Left renal cortex interstitium (tissue), 4 donors: ENCODE measurements around the gene NELL1. TPM values are rescaled to one million over a fixed set of nuclear protein-coding genes. Genes with fewer than 3 reads are reported as not detected.

Experiments used
- DNase-seq, 4 donors: peaks; one replicate each; pipeline ENCODE4 v3.0.0-alpha.2; 2013; ENCODE audit warnings: low read depth in 4 of 4, low spot score in 2 of 4, missing footprints in 1 of 4
- polyA plus RNA-seq, 4 donors: library from polyadenylated mRNA; unstranded; fragments of 120-200 nt; gene quantifications; one replicate each; pipeline ENCODE4 v1.2.1, GENCODE V29; 2013; ENCODE audit not compliant: insufficient read length in 4 of 4

NELL1 gene
- polyA plus RNA-seq, 4 donors = 1.5 to 4.4 (median 2.6) TPM

DNA sequence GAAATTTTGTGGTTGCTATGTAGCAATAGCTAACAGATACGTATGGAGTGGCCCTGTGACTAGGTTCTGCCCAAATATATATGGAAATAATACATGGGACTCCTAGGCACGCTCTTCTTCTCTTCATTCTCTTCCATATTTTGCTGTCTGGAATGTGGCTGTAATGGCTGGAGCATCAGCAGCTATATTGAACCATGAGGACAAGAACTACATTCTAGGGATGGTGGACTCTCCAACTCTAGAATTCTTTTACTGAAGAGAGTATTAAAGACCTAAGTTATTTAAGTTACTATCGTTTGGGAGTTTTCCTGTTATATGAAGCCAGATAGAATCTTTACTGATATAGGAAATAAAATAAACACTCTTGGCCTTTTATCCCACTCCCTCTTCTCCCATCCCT, 7.5 kb upstream of the NELL1 start:
- DNase-seq = no peak

DNA sequence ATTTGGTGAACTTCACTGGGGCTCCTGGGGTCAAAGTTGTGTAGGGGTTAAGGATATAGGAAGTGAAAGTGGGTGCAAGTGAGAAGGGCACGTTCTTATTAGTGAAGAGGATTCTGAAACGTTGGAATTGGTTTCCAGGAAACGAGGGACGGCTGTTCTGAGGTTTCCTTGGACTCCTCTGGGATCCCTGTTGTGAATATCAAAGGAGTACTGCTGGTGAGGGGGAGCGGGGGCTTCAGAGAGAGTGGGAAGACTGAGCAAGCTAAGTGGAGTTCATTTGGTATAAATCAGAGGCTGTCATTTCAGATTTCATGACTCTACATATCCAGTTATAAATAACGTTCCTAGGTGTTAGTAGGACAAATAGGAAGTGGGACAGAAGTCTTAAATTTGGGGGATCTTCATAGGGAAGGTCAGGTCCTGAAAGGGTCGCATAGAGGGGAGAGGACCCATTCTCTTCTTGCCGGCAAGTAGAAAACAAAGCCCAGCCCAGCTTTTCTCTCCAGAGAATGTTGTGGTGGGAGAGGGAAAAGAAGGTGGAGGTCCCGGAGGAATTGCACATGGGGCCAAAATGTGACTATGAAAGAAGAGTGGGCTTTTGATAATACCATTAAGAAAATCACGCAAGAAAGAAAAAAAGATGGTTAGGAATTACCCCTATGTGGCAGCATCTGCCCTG, 1.1 kb upstream of the NELL1 start:
- no peak for DNase-seq

DNA sequence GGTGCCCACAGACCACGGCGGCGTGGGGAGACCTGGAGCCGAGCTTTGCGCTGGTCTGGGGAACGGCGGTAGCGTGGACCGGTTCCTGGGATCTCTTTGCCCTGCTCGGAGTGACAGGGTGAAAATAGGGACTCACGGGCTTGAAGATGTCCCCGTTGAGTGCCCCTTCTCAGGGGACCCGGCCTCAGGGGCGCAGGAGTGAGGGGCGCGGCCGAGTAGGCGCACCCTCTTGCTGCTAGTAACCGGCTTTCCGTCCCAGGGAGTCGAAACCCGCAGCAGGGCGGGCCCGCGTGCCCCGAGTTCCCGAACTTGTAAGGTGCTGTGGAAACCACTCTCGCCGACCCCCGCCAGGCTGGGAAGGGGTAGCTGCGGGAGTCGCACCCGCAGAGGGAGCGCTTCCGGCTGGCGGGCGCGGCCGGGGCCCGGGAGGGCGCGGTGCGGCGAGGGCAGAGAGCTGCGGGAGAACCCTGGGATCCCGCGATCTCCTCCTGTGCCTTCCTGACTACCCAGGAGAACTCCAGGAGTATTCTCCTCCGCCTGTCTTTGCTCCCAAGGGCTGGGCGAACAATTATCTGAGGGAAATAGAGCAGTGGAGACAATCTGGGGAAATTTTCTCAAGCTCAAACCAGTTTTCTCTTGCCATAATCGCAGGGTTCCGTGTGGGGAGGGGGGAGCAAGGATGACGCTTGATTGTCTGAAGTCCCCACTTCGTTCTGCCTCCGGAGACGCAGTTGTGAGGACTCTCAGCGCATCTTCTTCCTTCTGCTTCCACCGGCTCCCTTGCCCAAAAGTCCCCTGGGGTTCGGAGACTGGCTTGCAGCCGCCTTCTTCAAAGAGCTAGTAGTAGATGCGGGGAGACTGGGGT, 666 bp downstream of the NELL1 start:
- DNase-seq = no peak

GRCh38 chr11:20670932-20671403, 1.6 kb downstream of the NELL1 start:
- DNase-seq = no peak

DNA sequence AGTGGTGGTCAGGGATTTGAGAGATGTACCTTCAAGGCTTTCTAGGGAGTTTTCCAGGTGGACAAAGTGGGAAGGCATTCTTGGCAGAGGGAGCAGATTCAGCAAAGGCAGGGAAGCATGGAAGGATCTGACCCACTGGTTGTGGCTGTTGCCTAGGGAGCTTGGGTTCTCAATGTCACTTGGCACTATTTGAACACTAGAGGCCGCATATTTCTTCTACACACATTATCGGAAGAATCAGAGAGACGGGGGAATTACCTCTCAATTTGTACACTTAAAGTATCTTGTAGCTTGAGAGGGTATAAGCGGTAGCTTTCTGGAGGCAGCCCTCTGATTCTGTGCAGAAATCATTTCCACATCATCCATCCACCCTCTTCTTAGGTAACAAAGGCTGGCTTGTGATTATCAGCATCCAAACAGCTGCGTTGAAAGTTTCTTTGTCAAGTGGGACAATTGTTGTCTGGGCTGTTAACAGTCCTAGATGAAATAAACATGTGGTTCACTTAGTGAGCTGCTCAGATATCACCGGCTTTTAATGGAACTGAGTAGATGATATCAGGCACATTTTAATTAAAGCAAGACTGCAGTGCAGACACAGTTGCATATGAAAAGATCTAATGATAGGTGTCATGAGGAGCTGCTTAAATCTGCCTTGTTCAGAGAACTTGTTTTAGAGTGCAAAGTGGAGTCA, 2.6 kb downstream of the NELL1 start:
- no peak for DNase-seq

- DNase-seq = no peak
Measured at GRCh38 chr11:20672575-20672974, 3.2 kb downstream of the NELL1 start.

DNA sequence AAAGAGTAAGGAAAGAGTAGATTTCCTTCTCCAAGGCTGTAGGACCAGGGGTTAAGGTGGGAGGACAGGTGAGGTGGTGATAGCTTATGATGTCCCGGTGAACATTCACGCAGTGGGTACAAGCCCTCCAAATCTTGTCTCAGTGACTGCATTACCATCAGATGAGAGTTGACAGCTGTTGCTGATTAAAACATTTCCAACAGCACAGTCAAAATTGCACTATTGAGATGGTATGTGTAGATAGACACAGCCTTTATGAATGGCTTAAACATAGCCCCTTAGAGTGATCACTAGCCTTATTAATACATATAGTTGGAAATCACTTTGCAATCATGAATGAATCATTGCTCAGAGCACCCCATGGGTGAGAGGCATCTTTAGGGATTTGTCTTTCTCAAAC, 7.3 kb downstream of the NELL1 start:
- no peak for DNase-seq

DNA sequence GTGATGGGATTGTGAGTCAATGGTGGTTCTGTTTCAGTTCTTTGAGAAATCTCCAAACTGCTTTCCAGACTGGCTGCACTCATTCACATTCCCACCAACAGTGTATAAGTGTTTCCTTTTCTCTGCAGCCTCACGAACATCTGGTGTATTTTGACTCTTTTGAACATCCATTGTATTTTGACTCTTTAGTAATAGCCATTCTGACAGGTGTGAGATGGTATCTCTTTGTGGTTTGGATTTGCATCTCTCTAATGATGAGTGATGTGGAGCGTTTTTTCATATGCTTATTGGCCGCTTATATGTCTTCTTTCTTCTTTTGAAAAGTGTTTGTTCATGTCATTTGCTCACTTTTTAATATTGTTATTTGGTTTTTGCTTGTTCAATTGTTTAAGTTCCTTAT, 19.4 kb downstream of the NELL1 start:
- no peak for DNase-seq

DNA sequence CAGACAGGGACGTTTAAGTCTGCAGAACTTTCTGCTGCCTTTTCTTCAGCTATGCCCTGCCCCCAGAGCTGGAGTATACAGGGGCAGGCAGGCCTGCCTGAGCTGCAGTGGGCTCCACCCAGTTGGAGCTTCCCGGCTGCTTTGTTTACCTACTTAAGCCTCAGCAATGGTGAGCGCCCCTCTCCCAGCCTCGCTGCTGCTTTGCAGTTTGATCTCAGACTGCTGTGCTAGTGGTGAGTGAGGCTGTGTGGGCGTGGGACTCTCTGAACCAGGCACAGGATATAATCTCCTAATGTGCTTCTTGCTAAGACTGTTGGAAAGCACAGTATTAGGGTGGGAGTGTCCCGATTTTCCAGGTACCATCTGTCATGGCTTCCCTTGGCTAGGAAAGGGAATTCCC, 38.5 kb downstream of the NELL1 start:
- no peak for DNase-seq

DNA sequence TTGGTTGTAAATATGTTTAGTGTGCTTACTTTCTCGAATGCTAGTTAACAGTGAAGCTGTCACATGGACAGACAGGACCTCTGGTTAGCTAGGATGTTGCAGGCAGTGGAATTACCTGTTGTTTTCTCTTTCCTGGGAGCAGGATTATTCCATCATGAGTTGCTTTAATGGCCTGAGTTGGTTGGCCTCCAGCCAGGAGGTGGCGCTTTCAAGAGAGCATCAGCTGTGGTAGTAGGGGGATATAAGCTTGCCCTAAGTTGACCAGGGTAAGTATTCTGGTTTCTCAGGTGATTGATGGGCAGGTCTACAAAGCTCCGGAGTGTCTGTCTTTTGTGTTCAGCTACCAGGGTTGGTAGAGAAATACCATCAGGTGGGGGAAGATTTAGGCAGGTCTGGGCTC, 43.5 kb downstream of the NELL1 start:
- DNase-seq = no peak

DNA sequence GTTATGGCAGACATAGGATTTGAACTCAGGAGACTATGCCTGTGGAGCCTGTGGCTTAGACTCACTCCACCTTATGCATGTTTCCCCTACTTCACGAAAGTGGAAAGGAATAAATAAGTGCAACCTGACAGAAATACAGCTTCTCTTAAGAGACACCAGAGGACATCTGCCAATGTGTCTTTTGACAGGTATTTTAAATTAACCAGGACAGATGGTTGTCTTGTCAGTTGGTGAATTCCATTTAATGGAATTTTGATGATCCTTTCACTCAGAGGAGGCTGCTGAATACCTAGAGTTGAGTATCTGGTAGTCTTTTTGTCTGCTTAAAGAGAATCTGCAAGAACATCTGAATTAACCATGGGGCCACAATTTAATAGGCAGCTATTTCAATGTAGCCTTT, 46.1 kb downstream of the NELL1 start:
- DNase-seq = no peak

- DNase-seq = no peak
Measured at GRCh38 chr11:20715931-20716330, 46.5 kb downstream of the NELL1 start.

- DNase-seq = no peak
Measured at GRCh38 chr11:20719821-20720220, 50.4 kb downstream of the NELL1 start.

- no peak for DNase-seq
Measured at GRCh38 chr11:20723366-20723765, 54.0 kb downstream of the NELL1 start.

- no peak for DNase-seq
Measured at GRCh38 chr11:20729597-20730105, 60.3 kb downstream of the NELL1 start.

- DNase-seq = no peak
Measured at GRCh38 chr11:20731676-20732215, 62.4 kb downstream of the NELL1 start.

GRCh38 chr11:20739107-20739506, 69.7 kb downstream of the NELL1 start:
- DNase-seq = no peak

- DNase-seq = no peak
Measured at GRCh38 chr11:20739577-20739976, 70.2 kb downstream of the NELL1 start.

GRCh38 chr11:20754933-20755332, 85.5 kb downstream of the NELL1 start:
- no peak for DNase-seq

DNA sequence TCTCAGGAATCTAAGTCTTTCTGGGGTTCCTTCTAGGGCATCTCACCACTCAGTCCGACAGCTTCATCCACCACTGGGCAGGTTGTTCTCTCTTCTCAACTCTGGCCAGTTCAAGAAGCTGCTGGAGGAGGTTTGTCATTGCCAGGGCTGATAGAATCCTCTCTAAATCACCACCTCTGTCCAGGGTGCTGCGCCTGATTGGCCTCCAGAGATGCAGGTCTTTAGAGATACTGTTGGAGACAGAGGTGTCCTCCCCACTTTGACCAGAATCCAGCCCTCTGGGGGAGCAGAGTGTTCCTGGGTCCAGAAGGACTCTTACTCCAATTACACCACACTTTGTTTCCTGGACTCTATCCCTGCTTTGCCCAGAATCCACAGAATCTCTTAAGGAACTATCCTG, 90.2 kb downstream of the NELL1 start:
- no peak for DNase-seq

DNA sequence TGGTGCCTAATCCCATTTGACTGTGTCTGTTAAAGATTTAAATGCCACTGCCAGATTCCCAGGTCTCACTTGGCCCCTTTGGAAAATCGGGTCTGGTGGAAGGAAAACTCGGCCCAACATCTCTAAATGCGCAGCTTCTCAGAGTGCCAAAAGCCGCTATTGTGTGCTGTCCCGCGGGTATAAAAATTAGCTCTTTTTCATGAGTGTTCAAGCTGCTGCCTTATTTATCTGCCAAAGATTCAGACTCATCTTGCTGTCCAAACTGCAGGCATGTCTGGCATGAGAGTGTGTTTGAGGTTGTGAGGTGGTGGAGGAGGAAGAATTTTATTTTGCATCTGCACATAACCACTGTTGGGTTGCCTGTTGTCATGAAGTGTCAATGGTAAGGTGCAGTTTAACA, 91.4 kb downstream of the NELL1 start:
- no peak for DNase-seq
